A549 (cell line): Measurements from ENCODE around the gene LAGE3.

Source experiments
- CEBPB ChIP-seq, 2 experiments: fragments of >200 bp in 1 of 2; sonication (Bioruptor Twin) in 1 of 2; formaldehyde crosslinking in 1 of 2; IDR thresholded peaks; 2 replicates each; pipeline ENCODE4 v1.6.1; 2012 to 2016
- CHD2 ChIP-seq: fragments of 150-350 bp; IDR thresholded peaks from 2 replicates; pipeline ENCODE4 v1.6.1; 2014; ENCODE audit warnings: low read length; ENCODE audit not compliant: partially characterized antibody
- POLR2A ChIP-seq: IDR thresholded peaks from 2 replicates; pipeline ENCODE4 v1.6.1; 2012; ENCODE audit warnings: mild to moderate bottlenecking, low read length
- TF ChIP-seq, protein P1 (sequence below): fragments of >200 bp; sonication (Bioruptor Twin); formaldehyde crosslinking; IDR thresholded peaks from 3 replicates; pipeline ENCODE4 v1.5.1; 2016

GRCh38 chrX:154450312-154450711 lies 28.8 kb downstream of the LAGE3 start:
- no peak for TF ChIP-seq CHD2
- no peak for TF ChIP-seq CEBPB (IDR thresholded peaks at IDR 0.05)
- TF ChIP-seq, protein P1, sequence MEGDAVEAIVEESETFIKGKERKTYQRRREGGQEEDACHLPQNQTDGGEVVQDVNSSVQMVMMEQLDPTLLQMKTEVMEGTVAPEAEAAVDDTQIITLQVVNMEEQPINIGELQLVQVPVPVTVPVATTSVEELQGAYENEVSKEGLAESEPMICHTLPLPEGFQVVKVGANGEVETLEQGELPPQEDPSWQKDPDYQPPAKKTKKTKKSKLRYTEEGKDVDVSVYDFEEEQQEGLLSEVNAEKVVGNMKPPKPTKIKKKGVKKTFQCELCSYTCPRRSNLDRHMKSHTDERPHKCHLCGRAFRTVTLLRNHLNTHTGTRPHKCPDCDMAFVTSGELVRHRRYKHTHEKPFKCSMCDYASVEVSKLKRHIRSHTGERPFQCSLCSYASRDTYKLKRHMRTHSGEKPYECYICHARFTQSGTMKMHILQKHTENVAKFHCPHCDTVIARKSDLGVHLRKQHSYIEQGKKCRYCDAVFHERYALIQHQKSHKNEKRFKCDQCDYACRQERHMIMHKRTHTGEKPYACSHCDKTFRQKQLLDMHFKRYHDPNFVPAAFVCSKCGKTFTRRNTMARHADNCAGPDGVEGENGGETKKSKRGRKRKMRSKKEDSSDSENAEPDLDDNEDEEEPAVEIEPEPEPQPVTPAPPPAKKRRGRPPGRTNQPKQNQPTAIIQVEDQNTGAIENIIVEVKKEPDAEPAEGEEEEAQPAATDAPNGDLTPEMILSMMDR, result no peak
- TF ChIP-seq POLR2A, result no peak
